ENCODE results near the gene GRID1. TPM values are rescaled to one million over a fixed set of nuclear protein-coding genes. Genes with fewer than 3 reads are reported as not detected.

GRID1 gene
- polyA plus RNA-seq, 1 donor (not counting 4 experiments of a cell fraction or from before 2014, with no cell fraction given), result 0.01 TPM

DNA sequence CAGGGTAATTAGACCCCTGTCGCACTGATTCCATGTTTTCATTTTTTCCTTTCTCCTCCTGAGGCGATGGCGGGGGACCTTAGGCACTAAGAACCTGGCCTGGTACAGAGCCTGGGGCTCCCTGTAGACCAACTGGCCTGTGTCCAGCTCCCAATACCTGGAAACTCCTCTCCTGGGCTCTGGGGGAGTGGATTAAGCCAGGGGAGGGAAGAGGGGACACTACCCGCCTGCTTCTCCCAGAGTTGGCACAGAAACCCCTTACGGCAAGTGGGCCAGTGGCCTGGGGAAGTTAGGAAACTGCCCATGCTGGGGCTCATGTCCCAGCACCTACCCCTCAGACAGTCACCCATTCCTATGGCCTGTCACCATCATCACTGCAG, 121.6 kb downstream of the GRID1 start:
- DNase-seq (ENCODE audit: low read depth, low spot score) (no peak), FAIRE-seq (no peak)
- TF ChIP-seq EZH2 (IDR thresholded peaks at IDR 0.05; ENCODE audit: low read length), result no peak
- TF ChIP-seq, protein P1, sequence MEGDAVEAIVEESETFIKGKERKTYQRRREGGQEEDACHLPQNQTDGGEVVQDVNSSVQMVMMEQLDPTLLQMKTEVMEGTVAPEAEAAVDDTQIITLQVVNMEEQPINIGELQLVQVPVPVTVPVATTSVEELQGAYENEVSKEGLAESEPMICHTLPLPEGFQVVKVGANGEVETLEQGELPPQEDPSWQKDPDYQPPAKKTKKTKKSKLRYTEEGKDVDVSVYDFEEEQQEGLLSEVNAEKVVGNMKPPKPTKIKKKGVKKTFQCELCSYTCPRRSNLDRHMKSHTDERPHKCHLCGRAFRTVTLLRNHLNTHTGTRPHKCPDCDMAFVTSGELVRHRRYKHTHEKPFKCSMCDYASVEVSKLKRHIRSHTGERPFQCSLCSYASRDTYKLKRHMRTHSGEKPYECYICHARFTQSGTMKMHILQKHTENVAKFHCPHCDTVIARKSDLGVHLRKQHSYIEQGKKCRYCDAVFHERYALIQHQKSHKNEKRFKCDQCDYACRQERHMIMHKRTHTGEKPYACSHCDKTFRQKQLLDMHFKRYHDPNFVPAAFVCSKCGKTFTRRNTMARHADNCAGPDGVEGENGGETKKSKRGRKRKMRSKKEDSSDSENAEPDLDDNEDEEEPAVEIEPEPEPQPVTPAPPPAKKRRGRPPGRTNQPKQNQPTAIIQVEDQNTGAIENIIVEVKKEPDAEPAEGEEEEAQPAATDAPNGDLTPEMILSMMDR (optimal IDR thresholded peaks at IDR 0.05 in 1 of 3, IDR thresholded peaks at IDR 0.05 in 1 of 3, conservative IDR thresholded peaks at IDR 0.05 in 1 of 3; ENCODE audit: extremely low read depth in 1 of 3, insufficient read depth in 2 of 3, low read length in 3 of 3), result no peak
- Histone ChIP-seq H3K36me3 (ENCODE audit: control insufficient read depth in 2 of 2, extremely low read depth in 1 of 2, insufficient read depth in 2 of 2, low read length in 2 of 2) (no peaks in the 10 kb centered on the region), H3K79me2 (ENCODE audit: control insufficient read depth, insufficient read depth, low read length) (no peaks in the 10 kb centered on the region), H2AFZ (ENCODE audit: control insufficient read depth, low read length) (no peak overlapping the region), H4K20me1 (ENCODE audit: control insufficient read depth, extremely low read depth, insufficient read depth, low read length) (no peaks in the 10 kb centered on the region), H3K4me3 (ENCODE audit: control insufficient read depth in 2 of 3, extremely low read depth in 1 of 3, insufficient read depth in 2 of 3, low read depth in 1 of 3, low read length in 3 of 3) (no peak overlapping the region), H3K9me3 (ENCODE audit: control insufficient read depth, low read depth, low read length) (no peaks in the 10 kb centered on the region), H3K9ac (ENCODE audit: control insufficient read depth, extremely low read depth, insufficient read depth, low read length) (no peak overlapping the region), H3K4me2 (ENCODE audit: control insufficient read depth, extremely low read depth, insufficient read depth, low read depth, low read length) (no peak overlapping the region), H3K27me3 (ENCODE audit: control insufficient read depth, extremely low read depth, insufficient read depth, low read length) (no peaks in the 10 kb centered on the region), H3K4me1 (ENCODE audit: control insufficient read depth, extremely low read depth, insufficient read depth, low read length) (no peaks in the 10 kb centered on the region), H3K9me1 (ENCODE audit: control insufficient read depth, extremely low read depth, insufficient read depth, low read length) (no peaks in the 10 kb centered on the region), H3K27ac (ENCODE audit: control insufficient read depth, insufficient read depth, low read length) (no peak overlapping the region)
- dilution Hi-C loops (cut with MboI; ENCODE audit: extremely low pct_ligation_motif_present, low sequenced_read_pairs), result no loop called here

DNA sequence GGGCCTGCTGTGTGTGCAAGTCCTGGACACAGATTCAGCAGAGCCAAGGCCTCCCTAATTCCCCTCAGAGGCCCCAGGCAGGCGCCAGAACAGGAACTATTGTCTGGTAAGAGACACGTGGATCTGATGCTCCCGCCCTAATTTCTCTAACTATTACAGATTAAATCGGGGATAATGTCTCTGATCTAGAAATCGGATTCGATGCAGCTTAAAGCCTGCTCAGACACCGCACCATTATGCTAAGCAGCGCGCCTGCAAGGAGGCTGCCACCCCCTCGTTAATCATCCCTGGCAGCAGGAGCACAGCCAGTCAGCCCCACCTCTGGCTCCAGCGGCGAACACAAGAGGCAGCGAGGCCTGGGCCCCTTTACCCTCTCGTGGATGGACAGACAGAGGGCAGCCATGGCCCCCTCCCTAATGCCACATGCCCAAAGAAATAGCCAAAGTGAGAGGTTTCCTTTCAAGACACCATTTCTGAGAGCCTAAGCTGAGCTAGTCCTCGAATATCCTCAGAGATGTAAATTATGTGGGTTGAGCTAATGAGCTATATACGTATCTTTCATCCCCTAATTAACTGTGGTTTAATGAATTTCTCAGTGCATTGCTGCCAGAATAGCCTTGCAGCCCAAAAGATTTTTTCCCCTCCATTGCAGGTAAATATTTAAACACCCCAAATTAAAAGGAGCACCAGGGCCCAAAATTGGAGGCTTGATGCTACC, 122.1 kb downstream of the GRID1 start:
- no peaks in the 10 kb centered on the region for H3K9me3 ChIP-seq (ENCODE audit: control insufficient read depth, low read depth, low read length)
- dilution Hi-C loops (cut with MboI; ENCODE audit: extremely low pct_ligation_motif_present, low sequenced_read_pairs), result no loop called here
- H3K27ac ChIP-seq (ENCODE audit: control insufficient read depth, insufficient read depth, low read length), result no peak overlapping the region
- DNase-seq (ENCODE audit: low read depth, low spot score), result no peak
- no peaks in the 10 kb centered on the region for H4K20me1 ChIP-seq (ENCODE audit: control insufficient read depth, extremely low read depth, insufficient read depth, low read length)
- H3K27me3 ChIP-seq (ENCODE audit: control insufficient read depth, extremely low read depth, insufficient read depth, low read length), result no peaks in the 10 kb centered on the region
- FAIRE-seq, result no peak
- no peak overlapping the region for H3K9ac ChIP-seq (ENCODE audit: control insufficient read depth, extremely low read depth, insufficient read depth, low read length)
- no peaks in the 10 kb centered on the region for H3K4me1 ChIP-seq (ENCODE audit: control insufficient read depth, extremely low read depth, insufficient read depth, low read length)
- no peaks in the 10 kb centered on the region for H3K36me3 ChIP-seq (ENCODE audit: control insufficient read depth in 2 of 2, extremely low read depth in 1 of 2, insufficient read depth in 2 of 2, low read length in 2 of 2)
- no peaks in the 10 kb centered on the region for H3K79me2 ChIP-seq (ENCODE audit: control insufficient read depth, insufficient read depth, low read length)
- TF ChIP-seq, protein P1 (optimal IDR thresholded peaks at IDR 0.05 in 1 of 3, IDR thresholded peaks at IDR 0.05 in 1 of 3, conservative IDR thresholded peaks at IDR 0.05 in 1 of 3; ENCODE audit: extremely low read depth in 1 of 3, insufficient read depth in 2 of 3, low read length in 3 of 3), result no peak
- no peak for TF ChIP-seq EZH2 (IDR thresholded peaks at IDR 0.05; ENCODE audit: low read length)
- no peak overlapping the region for H3K4me3 ChIP-seq (ENCODE audit: control insufficient read depth in 2 of 3, extremely low read depth in 1 of 3, insufficient read depth in 2 of 3, low read depth in 1 of 3, low read length in 3 of 3)
- H3K4me2 ChIP-seq (ENCODE audit: control insufficient read depth, extremely low read depth, insufficient read depth, low read depth, low read length), result no peak overlapping the region
- H3K9me1 ChIP-seq (ENCODE audit: control insufficient read depth, extremely low read depth, insufficient read depth, low read length), result no peaks in the 10 kb centered on the region
- no peak overlapping the region for H2AFZ ChIP-seq (ENCODE audit: control insufficient read depth, low read length)
